MG63 (cell line): Measurements from ENCODE around the gene MAPKAP1. TPM values are rescaled to one million over a fixed set of nuclear protein-coding genes. Genes with fewer than 3 reads are reported as not detected.

Experiments used
- DNase-seq: peaks from one replicate; pipeline ENCODE4 v3.0.0-alpha.2; 2020
- H3K27me3 ChIP-seq: fragments of 250-450 bp; sonication (Bioruptor Pico); 2 replicates; pipeline ENCODE4 v1.5.1; 2020; ENCODE audit warnings: mild to moderate bottlenecking, moderate library complexity
- H3K36me3 ChIP-seq: fragments of 250-450 bp; sonication (Bioruptor Pico); 2 replicates; pipeline ENCODE4 v1.5.1; 2020; ENCODE audit warnings: mild to moderate bottlenecking, moderate library complexity
- H3K4me3 ChIP-seq: fragments of 250-450 bp; sonication (Bioruptor Pico); 2 replicates; pipeline ENCODE4 v1.5.1; 2020; ENCODE audit warnings: mild to moderate bottlenecking, moderate library complexity
- H3K9me3 ChIP-seq: fragments of 250-450 bp; sonication (Bioruptor Pico); 2 replicates; pipeline ENCODE4 v1.5.1; 2020; ENCODE audit warnings: mild to moderate bottlenecking, moderate library complexity
- total RNA-seq: library from RNA; depleted of rRNA; stranded (reverse); fragments of >200 nt; shearing (Covaris generic); gene quantifications from 2 replicates; pipeline ENCODE4 v1.2.3, GENCODE V29; 2014; ENCODE audit warnings: low replicate concordance

The MAPKAP1 gene
- total RNA-seq, 1 experiment from 2014 or later: 91.7 TPM

DNA sequence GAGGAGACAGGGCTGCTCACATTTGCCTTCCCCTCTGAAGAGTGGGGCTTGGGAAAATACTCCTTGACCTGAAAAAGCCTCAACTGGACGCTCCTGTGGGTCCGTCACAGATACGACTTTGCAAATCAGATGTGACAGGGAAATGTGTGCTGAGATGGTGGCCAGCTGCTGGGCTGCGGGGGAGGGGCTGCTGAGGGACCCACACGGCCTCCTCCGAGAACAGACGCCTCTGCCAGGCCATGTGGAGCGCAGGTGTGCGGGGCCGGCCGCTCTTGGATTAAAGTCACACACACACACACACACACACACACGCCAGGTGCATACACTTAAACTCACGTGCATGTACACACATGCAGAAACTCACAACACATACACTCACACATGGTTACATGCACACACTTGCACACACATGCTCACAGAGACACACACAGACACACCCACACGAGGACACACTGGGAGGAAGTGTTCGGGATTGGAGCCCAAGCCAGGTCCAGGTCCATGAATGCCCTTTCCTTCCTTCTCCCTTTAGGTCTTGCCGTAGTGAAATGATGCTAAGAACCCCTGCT is 278.0 kb downstream of the MAPKAP1 start:
- H3K27me3 ChIP-seq: no peaks in the 10 kb centered on the region
- H3K36me3 ChIP-seq: no peaks in the 10 kb centered on the region
- DNase-seq: no peak
- H3K9me3 ChIP-seq: no peaks in the 10 kb centered on the region
- no peak overlapping the region for H3K4me3 ChIP-seq

DNA sequence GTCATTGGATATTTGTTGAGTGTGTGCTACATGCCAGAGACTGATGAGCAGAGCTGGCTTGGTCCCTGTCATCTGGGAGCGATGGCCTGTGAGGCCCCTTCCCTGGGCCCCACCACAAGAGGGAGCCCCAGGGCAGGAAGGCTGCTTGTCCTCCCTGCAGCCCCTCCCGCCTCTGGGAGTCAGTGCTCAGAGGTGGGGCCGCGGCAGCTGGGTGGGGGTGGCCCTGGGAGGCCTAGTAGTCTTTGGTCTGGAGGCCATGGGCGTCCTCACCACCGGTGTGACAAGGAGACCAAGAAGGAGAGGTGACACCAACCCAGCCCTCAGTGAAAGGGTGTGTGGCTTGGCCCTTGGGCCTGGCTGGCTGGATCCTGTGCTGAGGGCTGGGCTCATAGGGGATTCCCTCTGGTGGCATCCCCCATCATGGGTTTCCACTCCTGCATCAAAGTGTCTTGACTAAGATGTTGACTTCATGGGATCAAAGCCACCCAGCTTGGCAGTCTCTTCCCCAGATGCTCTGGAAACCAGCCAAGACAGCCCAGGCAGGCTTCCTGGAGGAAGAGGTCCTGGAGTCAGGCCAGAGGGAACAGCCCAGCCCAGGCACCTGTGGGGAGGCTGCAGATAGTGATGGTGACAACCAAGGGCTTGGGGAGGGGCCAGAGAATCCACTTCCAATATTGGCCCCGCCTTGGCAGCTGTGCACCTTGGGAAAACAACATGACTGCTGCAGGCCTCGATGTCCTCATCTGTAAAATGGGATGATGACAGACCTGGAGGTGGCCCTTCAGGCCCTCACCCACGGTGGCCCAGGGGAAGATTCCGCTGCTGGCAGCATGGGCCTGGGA is 278.7 kb downstream of the MAPKAP1 start:
- Histone ChIP-seq H3K36me3 (no peaks in the 10 kb centered on the region), H3K9me3 (no peaks in the 10 kb centered on the region), H3K4me3 (no peak overlapping the region), H3K27me3 (no peaks in the 10 kb centered on the region)
- no peak for DNase-seq

DNA sequence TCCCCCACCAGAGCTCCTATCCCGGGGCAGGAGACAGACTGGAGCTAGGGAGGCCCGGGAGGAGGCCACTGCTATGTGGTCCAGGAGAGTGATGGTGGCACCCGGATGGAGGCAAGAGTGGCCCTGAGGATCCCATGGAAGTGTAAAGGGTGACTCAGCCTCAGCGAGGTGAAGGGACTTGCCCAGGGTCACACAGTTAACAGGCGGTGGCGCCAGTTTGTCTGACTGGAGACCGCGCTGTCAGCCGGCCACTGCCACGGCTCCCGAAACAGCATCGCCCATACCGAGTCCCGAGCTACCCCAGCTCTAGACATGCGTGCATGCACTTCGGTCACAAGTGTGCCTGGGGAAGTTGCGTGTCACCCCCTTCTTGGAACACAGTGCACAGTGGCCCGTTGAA is 279.5 kb downstream of the MAPKAP1 start:
- Histone ChIP-seq H3K4me3 (no peak overlapping the region), H3K36me3 (no peaks in the 10 kb centered on the region)

DNA sequence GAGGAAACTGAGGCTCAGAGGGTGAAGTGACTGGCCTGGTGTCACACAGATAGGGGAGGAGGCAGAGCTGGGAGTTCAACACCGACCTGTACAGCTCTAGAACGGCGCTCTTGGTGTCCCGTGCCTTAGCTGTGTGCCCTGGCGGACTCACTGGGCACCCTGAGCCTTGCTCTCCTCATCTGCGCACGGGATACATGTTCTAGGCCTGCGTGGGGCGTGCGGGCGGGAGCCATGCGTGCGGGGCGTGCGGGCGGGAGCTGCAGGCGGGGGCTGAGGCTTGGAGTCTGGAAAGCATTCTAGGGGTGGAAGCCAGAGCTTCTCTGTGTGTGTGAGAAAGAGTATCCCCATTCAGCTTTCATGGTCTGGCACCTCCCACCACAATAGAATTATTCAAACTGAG is 280.1 kb downstream of the MAPKAP1 start:
- no peaks in the 10 kb centered on the region for H3K9me3 ChIP-seq
- H3K27me3 ChIP-seq: no peaks in the 10 kb centered on the region
- no peaks in the 10 kb centered on the region for H3K36me3 ChIP-seq
- DNase-seq: no peak
- H3K4me3 ChIP-seq: no peak overlapping the region

More for the DNA sequence above, 279.5 kb downstream of the MAPKAP1 start:
- H3K9me3 ChIP-seq: no peaks in the 10 kb centered on the region
- DNase-seq: no peak
- no peaks in the 10 kb centered on the region for H3K27me3 ChIP-seq

DNA sequence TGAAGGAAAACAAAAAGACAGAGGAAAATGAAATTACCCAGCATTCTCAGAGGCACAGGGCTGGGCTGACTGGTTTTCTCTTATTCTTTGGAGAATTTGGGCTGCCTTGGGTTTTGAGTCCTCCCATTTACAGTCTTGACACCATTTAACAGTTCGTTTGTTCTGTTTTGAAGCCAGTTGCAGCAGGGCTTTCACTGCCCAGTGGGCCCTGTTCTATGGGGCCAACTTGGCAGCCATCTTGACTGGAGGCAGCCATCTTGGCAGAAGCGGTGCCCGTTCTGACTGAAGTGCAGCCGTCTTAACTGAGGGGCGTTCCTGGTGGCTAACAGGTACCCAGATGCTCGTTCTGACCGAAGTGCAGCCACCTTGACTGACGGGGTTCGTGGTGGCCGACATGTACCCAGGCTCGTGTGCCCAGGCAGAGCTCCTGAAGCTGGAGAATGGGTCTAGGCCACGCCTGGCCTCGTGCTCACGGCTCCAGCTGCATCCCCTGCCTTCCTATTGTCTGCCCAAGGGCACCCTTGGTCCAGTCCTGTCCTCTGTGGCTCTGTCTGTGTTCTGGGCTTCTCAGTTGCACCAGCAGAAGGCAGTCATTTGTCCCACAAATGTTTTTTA is 281.0 kb downstream of the MAPKAP1 start:
- H3K36me3 ChIP-seq: no peaks in the 10 kb centered on the region
- no peaks in the 10 kb centered on the region for H3K9me3 ChIP-seq
- H3K27me3 ChIP-seq: no peaks in the 10 kb centered on the region
- H3K4me3 ChIP-seq: no peak overlapping the region
- no peak for DNase-seq

DNA sequence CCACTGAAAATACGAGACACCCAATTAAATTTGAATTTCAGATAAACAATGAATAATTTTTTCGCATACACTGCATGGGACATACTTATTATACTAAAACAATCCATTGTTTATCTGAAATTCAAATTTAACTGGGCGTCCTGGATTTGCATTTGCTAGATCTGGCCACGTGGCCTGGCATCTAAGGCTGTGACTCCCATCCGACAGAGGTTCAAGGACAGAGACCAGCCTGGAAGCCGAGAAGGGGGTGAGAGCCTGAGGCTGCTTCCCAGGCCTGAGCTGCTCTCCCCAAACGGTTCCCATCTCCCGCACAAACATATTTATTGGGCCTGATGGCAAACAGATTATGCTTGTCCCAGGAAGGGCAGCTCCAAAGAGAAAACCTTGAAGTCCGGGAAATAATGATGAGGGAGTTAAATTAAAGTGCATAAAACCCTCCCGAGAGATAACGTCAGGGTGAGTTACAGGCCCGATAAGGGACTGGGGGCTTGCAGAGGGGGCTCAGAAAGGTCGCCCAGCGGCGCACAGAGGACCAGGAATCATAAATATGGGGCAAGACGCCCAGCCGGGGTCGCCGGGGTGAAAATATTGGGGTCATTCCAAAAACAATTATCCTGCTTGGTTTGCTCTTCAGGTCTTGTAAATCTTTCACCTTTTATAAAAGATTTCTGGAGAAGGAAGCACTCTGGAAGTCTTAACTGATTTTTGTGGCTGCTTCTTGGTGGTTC is 281.7 kb downstream of the MAPKAP1 start:
- Histone ChIP-seq H3K4me3 (no peak overlapping the region), H3K9me3 (no peaks in the 10 kb centered on the region), H3K27me3 (no peaks in the 10 kb centered on the region), H3K36me3 (no peaks in the 10 kb centered on the region)
- no peak for DNase-seq

DNA sequence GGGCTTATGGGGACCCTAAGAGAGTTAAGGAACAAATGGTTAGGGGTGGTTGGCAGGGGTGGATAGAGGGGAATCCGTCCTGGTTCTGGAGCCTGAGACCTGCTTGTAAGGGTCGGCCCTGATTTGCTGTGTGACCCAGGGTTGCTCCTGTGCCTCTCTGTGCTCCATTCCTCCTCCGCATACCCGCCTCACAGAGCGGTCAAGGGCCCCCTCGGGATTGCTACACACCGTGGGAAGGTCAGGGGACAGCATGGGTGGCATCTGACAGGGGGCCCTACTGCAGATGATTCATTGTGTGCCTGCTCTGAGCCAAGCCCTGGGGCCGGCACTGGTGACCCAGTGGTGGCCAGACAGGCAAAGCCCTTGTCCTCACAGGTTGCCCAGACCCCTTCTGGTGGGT is 283.0 kb downstream of the MAPKAP1 start:
- Histone ChIP-seq H3K4me3 (no peak overlapping the region), H3K9me3 (no peaks in the 10 kb centered on the region), H3K36me3 (no peaks in the 10 kb centered on the region), H3K27me3 (no peaks in the 10 kb centered on the region)
- DNase-seq: no peak

DNA sequence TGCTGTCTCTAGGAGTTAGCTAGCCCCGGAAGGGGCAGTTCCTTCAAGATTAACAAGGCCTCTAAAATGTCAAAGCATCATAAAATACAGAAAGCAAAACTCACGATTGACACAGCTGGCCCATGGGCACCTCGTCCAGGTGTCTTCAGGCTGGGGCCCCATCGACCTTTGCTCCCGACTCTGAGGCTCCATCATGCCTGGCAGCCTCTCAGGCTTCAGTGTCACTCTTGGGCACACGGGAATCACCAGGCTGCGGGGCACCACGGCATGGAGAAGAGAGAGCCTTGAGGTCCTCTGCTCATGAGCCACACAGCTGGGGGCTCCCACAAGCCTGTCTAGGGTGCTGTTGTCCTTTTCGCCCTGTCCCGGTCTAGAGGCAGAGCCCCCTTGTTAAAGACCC is 284.2 kb downstream of the MAPKAP1 start:
- Histone ChIP-seq H3K27me3 (no peaks in the 10 kb centered on the region), H3K4me3 (no peak overlapping the region), H3K36me3 (no peaks in the 10 kb centered on the region), H3K9me3 (no peaks in the 10 kb centered on the region)
- no peak for DNase-seq

DNA sequence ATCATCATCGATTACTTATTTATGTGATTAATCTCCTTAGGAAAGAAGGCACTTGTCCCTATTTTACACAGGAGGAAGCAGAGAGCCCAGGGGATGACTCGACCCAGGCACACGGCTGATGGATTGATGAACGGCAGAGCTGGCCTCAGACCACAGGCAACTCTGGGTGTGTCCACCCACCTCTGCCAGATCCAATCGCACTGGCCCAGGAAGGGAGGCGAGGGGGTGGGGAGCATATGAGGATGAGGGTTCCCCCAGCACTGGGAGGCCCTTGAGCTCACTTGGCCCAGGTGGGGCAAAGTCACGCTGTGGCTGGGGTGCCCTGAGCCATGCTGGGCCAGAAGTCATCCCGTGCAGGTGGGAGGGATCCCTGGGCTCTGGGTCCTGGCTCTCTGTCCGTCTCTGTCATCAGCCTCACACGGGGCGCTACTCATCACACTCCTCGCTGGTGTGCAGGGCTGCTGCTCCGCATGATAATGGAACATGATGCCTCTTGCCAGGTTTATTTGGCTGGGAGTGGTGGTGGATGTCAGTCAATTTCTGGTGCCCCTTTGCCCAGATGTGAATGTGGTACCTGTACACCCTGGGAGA is 285.3 kb downstream of the MAPKAP1 start:
- Histone ChIP-seq H3K36me3 (no peaks in the 10 kb centered on the region), H3K27me3 (no peaks in the 10 kb centered on the region), H3K4me3 (no peak overlapping the region), H3K9me3 (no peaks in the 10 kb centered on the region)
- no peak for DNase-seq

DNA sequence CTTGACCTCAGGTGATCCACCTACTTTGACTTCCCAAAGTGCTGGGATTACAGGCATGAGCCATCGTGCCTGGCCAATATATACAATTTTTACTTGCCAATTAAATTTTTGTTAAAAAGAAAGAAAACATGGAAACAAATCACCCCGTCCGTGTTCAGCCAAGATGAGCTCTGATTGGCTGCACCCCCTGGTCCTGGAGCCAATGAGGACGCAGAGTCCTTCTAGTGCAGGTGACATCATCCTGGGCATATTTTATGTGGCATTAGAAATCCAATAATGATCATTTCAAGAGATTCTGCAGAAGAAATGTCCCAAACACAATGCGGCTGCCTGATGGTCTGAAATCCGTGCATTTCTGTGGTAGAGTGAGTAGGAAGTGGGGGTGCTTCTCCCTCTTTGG is 285.8 kb downstream of the MAPKAP1 start:
- H3K9me3 ChIP-seq: no peaks in the 10 kb centered on the region
- H3K27me3 ChIP-seq: no peaks in the 10 kb centered on the region
- H3K4me3 ChIP-seq: no peak overlapping the region
- DNase-seq: no peak
- no peaks in the 10 kb centered on the region for H3K36me3 ChIP-seq

DNA sequence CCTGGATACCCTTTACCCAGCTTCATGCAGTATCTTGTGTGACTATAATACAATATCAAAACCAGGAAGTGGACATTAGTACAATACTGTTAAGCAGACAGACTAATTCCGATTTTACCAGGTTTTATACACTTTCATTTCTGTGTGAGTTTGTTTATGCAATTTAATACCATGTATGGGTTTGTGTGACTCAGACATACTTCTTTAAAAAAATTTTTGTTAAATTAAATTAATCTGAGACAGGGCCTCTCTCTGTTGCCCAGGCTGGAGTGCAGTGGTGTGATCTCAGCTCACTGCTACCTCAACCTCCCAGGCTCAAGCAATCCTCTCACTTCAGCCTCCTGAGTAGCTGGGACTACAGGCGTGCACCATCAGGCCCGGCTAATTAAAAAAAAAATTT is 288.6 kb downstream of the MAPKAP1 start:
- Histone ChIP-seq H3K27me3 (no peaks in the 10 kb centered on the region), H3K36me3 (no peaks in the 10 kb centered on the region), H3K4me3 (no peak overlapping the region), H3K9me3 (no peaks in the 10 kb centered on the region)
- no peak for DNase-seq

DNA sequence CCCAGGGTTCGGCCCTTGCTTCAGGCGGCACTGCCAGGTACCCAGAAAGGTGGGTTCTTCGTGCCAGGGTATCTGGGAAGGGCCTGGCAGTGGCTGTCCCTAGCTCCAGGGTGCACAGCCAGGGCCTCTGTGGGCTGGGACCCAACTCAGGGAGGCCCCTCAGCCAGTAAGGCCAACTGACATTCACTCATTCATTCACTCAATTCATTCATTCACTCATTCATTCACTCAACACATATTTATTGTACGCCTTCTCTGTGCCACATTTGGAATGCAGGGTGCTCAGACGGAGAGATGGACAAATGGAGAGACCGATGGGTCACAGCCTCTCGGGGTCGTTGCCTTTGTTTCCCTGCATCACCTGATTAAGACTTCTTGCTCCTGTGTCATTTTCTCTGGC is 290.5 kb downstream of the MAPKAP1 start:
- no peaks in the 10 kb centered on the region for H3K36me3 ChIP-seq
- no peak overlapping the region for H3K4me3 ChIP-seq
- no peak for DNase-seq
- H3K9me3 ChIP-seq: no peaks in the 10 kb centered on the region
- H3K27me3 ChIP-seq: no peaks in the 10 kb centered on the region

DNA sequence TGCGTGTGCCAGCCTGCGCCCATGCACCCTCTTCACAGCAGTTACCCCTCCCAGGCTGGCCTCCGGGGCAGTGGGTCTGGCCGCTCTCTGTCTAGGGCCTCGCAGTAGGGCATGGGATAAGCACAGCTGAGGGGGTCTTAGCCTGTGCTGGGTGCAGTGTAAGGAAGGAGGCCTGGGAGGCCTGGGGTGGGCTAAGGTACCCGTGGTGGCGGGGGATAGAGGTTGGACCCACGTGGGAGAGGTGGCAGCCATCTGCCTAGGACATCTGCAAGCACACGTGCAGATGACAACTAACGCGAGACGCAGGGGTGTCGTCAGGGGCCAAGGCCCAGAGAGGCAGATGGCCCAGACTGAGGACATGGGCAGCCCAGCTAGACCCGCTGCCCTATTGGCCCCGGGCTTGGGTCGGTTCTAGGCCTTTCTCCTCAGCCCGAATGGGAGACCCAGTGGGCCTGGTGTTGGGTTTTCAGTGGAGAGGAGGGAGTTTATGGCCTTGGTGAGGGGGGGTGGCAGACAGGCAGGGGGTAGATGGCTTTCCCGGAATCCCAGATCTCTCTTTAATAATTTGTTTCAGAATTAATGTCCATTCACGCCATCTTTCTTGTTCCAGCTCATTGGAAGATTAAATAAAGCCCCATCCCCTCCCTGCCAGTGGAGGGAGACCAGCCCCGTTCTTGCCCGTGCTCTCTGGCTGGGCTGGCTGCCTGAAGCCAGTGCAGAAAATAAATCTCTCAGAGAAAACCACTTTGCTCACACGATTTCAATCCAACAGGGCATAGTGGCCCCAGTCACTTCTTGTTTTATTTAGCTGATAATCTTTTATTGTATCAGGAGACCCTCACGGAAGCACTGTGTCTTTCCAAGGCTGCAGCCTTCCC is 291.2 kb downstream of the MAPKAP1 start:
- Histone ChIP-seq H3K36me3 (no peaks in the 10 kb centered on the region), H3K27me3 (no peaks in the 10 kb centered on the region), H3K9me3 (no peaks in the 10 kb centered on the region), H3K4me3 (no peak overlapping the region)
- DNase-seq: no peak

DNA sequence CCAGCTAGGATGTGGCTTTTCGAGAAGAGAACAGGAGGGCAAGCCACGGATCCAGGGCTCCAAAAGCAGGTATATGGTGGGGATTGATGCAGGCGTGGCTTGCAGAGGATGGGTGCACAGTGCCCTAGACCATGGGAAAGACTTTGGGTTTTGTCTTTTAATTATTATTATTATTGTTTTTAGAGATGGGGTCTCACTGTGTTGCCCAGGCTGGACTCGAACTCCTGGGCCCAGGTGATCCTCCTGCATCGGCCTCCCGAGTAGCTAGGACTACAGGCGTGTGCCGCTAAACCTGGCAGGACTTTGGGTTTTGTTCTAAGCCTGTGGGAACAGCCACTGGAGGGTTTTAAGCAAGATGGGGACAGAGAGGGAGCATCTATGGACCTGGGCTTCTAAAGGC is 293.4 kb downstream of the MAPKAP1 start:
- Histone ChIP-seq H3K36me3 (no peaks in the 10 kb centered on the region), H3K9me3 (no peaks in the 10 kb centered on the region), H3K4me3 (no peak overlapping the region), H3K27me3 (no peaks in the 10 kb centered on the region)
- no peak for DNase-seq

DNA sequence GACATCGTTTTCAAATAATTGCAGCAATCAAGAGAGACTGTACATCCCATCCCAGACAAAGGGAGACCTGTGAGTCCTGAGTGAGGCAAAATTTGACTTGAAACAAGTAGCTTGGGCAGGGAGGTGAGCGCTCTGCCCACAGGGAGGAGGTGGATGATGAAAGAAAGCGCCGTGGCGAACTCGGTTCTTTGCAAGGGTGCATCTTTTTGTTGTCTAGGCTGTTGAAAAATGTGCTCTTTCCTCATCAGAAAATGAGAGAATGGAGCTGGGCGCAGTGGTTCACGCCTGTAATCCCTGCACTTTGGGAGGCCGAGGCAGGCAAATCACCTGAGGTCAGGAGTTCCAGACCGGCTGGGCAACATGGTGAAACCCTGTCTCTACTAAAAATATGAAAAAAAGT is 294.8 kb downstream of the MAPKAP1 start:
- H3K36me3 ChIP-seq: no peaks in the 10 kb centered on the region
- no peak for DNase-seq
- no peaks in the 10 kb centered on the region for H3K9me3 ChIP-seq

DNA sequence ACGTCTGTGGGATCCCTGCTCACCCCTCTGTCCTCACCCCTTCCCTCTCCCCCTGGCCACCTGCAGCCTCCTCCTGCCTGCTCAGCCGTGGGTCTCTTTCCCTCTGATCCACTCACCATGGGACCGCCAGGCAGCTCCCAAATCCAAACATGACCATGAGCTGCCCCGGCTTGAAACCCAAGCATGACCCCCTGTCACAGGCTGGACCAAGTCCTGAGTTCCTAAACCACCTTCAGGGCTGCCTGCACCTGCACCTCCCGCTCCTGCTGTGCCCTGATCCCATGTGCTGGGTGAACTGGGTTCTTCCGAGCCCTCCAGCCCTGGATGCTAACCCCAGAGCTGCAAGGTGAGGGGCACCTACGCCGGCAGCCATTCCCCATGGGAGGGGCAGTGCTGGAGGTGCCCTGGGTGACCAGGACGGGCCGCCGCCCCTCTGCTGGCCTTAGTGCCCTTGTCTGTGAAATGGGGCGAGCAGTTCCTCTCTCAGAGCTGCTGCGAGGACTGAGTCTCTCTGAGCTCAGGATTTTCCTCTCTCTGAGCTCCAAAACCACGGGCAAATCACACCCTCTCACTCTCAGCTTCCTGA is 295.7 kb downstream of the MAPKAP1 start:
- no peaks in the 10 kb centered on the region for H3K27me3 ChIP-seq
- no peak overlapping the region for H3K4me3 ChIP-seq
- no peaks in the 10 kb centered on the region for H3K9me3 ChIP-seq
- DNase-seq: no peak
- H3K36me3 ChIP-seq: no peaks in the 10 kb centered on the region

More for the DNA sequence above, 294.8 kb downstream of the MAPKAP1 start:
- no peaks in the 10 kb centered on the region for H3K27me3 ChIP-seq
- H3K4me3 ChIP-seq: no peak overlapping the region
